NCI-H1105 treated with DMSO at 0.1 percent for 48 hours (cell line): ENCODE results near the gene HHIPL1.

Source experiments
- DNase-seq: peaks from one replicate; lab custom pipeline; 2025; lab: John Stamatoyannopoulos, UW

HHIPL1 gene

GRCh38 chr14:99675382-99675835 is 30.5 kb downstream of the HHIPL1 start:
- no peak for DNase-seq

GRCh38 chr14:99675951-99676350 is 31.0 kb downstream of the HHIPL1 start:
- no peak for DNase-seq

- no peak for DNase-seq
These were observed 31.7 kb downstream of the HHIPL1 start for GRCh38 chr14:99676657-99677056.

- no peak for DNase-seq
These were observed 32.6 kb downstream of the HHIPL1 start for GRCh38 chr14:99677231-99678140.

GRCh38 chr14:99678198-99678597 is 33.3 kb downstream of the HHIPL1 start:
- DNase-seq: no peak

GRCh38 chr14:99679111-99679510 is 34.2 kb downstream of the HHIPL1 start:
- DNase-seq: no peak

GRCh38 chr14:99679543-99679942 is 34.6 kb downstream of the HHIPL1 start:
- DNase-seq: no peak

- DNase-seq: no peak
These were observed 35.1 kb downstream of the HHIPL1 start for GRCh38 chr14:99679996-99680395.

GRCh38 chr14:99681101-99681831 is 36.3 kb downstream of the HHIPL1 start:
- peak; percentile 87 for DNase-seq

GRCh38 chr14:99681832-99682148 is 36.9 kb downstream of the HHIPL1 start:
- no peak for DNase-seq

- peak; percentile 74 for DNase-seq
These were observed 38.1 kb downstream of the HHIPL1 start for GRCh38 chr14:99682809-99683618.

GRCh38 chr14:99683619-99684409 is 38.9 kb downstream of the HHIPL1 start, which contains the start of gene CYP46A1:
Gene CYP46A1, plus strand, starts transcription at chr14:99684298. Its CDS starts 120 bp downstream, at chr14:99684418.
- DNase-seq: peak; percentile 98

- peak; percentile 11 for DNase-seq
These were observed 39.5 kb downstream of the HHIPL1 start for GRCh38 chr14:99684410-99684934.

GRCh38 chr14:99685151-99685591 is 40.2 kb downstream of the HHIPL1 start:
- no peak for DNase-seq

GRCh38 chr14:99685596-99685995 is 40.7 kb downstream of the HHIPL1 start:
- DNase-seq: no peak

GRCh38 chr14:99686557-99687283 is 41.8 kb downstream of the HHIPL1 start:
- no peak for DNase-seq

- peak; percentile 28 for DNase-seq
These were observed 42.6 kb downstream of the HHIPL1 start for GRCh38 chr14:99687284-99688209.

- DNase-seq: no peak
These were observed 43.3 kb downstream of the HHIPL1 start for GRCh38 chr14:99688210-99688581.

- DNase-seq: no peak
These were observed 43.7 kb downstream of the HHIPL1 start for GRCh38 chr14:99688629-99689028.
